ENCODE data around the gene RBM26. TPM values are rescaled to one million over a fixed set of nuclear protein-coding genes. Genes with fewer than 3 reads are reported as not detected.

The RBM26 gene
- total and polyA plus RNA-seq, 2 experiments from 2014 or later, result 46.0 to 69.3 TPM

GRCh38 chr13:79340490-79340889 is 65.6 kb downstream of the RBM26 start:
- Histone ChIP-seq H3K9me2 (ENCODE audit: insufficient read depth) (no peaks in the 10 kb centered on the region), H3K27ac (ENCODE audit: low read depth) (no peak overlapping the region), H3K4me3 (no peak overlapping the region), H3K36me3 (ENCODE audit: insufficient read depth) (peaks cover 27% of the 10 kb centered on the region; the same call in 1 of the 2 replicates), H3K79me2 (replicated peaks; ENCODE audit: insufficient read depth) (no peaks in the 10 kb centered on the region), H3K4me2 (no peak overlapping the region), H3F3A (replicated peaks; ENCODE audit: low read depth) (no peaks in the 10 kb centered on the region), H3K4me1 (ENCODE audit: insufficient read depth) (no peaks in the 10 kb centered on the region), H2AFZ (no peak overlapping the region), H3K27me3 (ENCODE audit: insufficient read depth) (no peaks in the 10 kb centered on the region), H4K20me1 (replicated peaks; ENCODE audit: insufficient read depth) (no peaks in the 10 kb centered on the region)
- Mint-ChIP-seq H3K36me3 (ENCODE audit: low read depth) (peaks cover 62% of the 10 kb centered on the region), H3K27me3 (ENCODE audit: insufficient read depth, low read depth, poor library complexity) (no peaks in the 10 kb centered on the region), H3K4me1 (no peaks in the 10 kb centered on the region), H3K27ac (no peak overlapping the region), H3K9me3 (no peaks in the 10 kb centered on the region), H3K4me3 (no peak overlapping the region)
- ATAC-seq (no peak), DNase-seq (ENCODE audit: low spot score) (no peak)
- no peak for TF ChIP-seq CREB1 (CRISPR knock-in tag; IDR thresholded peaks at IDR 0.05; ENCODE audit: low read depth)
- TF ChIP-seq CTCF (conservative IDR thresholded peaks at IDR 0.05; ENCODE audit: low read depth in 2 of 2), result peak in 1 of 2 experiments; percentile 26; a peak in 2 of 4 replicates
- TF ChIP-seq POLR2AphosphoS5 (IDR thresholded peaks at IDR 0.05; ENCODE audit: low read depth), result no peak
- no peak for TF ChIP-seq EZH2 (IDR thresholded peaks at IDR 0.05; ENCODE audit: low read depth, unreplicated experiment)

DNA sequence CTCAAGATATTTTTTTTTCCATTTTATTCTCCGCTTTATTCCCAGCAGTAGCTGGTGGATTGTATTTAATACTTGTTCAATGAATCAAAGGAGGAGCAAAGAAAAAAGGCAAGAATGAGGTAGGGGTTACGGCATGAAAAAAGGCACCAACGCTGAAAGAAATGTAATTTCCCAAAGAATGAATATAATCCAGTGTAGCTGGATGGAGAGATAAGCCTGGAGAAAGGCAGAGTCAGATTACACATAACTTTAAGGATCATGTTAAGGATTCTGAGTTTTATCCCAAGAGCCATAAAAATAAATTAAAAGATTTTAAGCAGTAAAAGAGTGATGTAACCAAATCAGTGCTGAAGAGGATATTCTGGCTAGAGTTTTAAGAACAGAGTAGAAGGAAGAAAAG is 67.7 kb downstream of the RBM26 start:
- no peak overlapping the region for H3K4me3 Mint-ChIP-seq
- no peak overlapping the region for H3K27ac Mint-ChIP-seq
- ATAC-seq (no peak), DNase-seq (ENCODE audit: low spot score) (no peak)
- no peak overlapping the region for H3K4me2 ChIP-seq
- H3K4me3 ChIP-seq, result no peak overlapping the region
- no peaks in the 10 kb centered on the region for H3K9me3 Mint-ChIP-seq
- H3K27me3 ChIP-seq (ENCODE audit: insufficient read depth), result no peaks in the 10 kb centered on the region
- H3K36me3 ChIP-seq (ENCODE audit: insufficient read depth), result peaks cover 31% of the 10 kb centered on the region; the same call in 1 of the 2 replicates
- no peak for TF ChIP-seq CTCF (conservative IDR thresholded peaks at IDR 0.05; ENCODE audit: low read depth in 2 of 2)
- TF ChIP-seq ZNF462 (CRISPR knock-in tag; IDR thresholded peaks at IDR 0.05), result no peak
- TF ChIP-seq POLR2AphosphoS5 (IDR thresholded peaks at IDR 0.05; ENCODE audit: low read depth), result no peak
- no peak for TF ChIP-seq CREB1 (CRISPR knock-in tag; IDR thresholded peaks at IDR 0.05; ENCODE audit: low read depth)
- TF ChIP-seq NANOG (IDR thresholded peaks at IDR 0.05; ENCODE audit: borderline replicate concordance), result no peak
- no peak for TF ChIP-seq EZH2phosphoT487 (IDR thresholded peaks at IDR 0.05; ENCODE audit: unreplicated experiment)
- no peak for TF ChIP-seq JUNB (IDR thresholded peaks at IDR 0.05; ENCODE audit: unreplicated experiment)
- H3K27me3 Mint-ChIP-seq (ENCODE audit: insufficient read depth, low read depth, poor library complexity), result no peaks in the 10 kb centered on the region
- H3K79me2 ChIP-seq (replicated peaks; ENCODE audit: insufficient read depth), result no peaks in the 10 kb centered on the region
- H3K9me2 ChIP-seq (ENCODE audit: insufficient read depth), result no peaks in the 10 kb centered on the region
- H2AFZ ChIP-seq, result no peak overlapping the region
- H3K36me3 Mint-ChIP-seq (ENCODE audit: low read depth), result peaks cover 70% of the 10 kb centered on the region
- H3K4me1 ChIP-seq (ENCODE audit: insufficient read depth), result no peaks in the 10 kb centered on the region
- no peaks in the 10 kb centered on the region for H4K20me1 ChIP-seq (replicated peaks; ENCODE audit: insufficient read depth)
- no peak overlapping the region; the same call in 1 of the 2 replicates for H3K27ac ChIP-seq (ENCODE audit: low read depth)
- H3K4me1 Mint-ChIP-seq, result no peaks in the 10 kb centered on the region
- H3F3A ChIP-seq (replicated peaks; ENCODE audit: low read depth), result no peaks in the 10 kb centered on the region

Data from GM23338 (cell line).